GM19035 (cell line): ENCODE data around the gene SEC61A2.
A peak's percentile ranks its signal among the peaks of the same experiment; 100 is the strongest.
"Not testable (repeated sequence)": the region's sequence is repeated elsewhere in the genome, so short reads cannot be mapped to it uniquely, and the experiment has no call there.

Source experiments
- ATAC-seq: cut with Tn5 transposase; IDR thresholded peaks from one replicate; pipeline ENCODE4 v1.9.1; 2021; ENCODE audit not compliant: unreplicated experiment

The SEC61A2 gene

DNA sequence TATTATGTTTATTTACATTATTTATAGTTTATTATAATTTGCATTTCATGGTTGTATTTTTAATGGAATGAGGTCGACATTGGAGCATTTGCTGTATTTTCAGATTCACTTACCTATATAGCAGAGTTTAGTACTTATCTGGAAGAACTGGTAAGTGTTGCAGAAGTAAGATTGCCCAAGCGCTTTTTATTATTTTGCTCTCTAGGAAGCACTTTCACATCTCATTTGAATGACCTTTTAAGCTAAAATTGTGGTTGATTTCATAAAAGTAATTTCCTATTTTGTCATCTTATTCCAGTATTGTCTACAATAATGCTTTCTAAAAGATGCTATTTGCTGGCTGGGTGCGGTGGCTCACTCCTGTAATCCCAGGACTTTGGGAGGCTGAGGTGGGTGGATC is 28.6 kb downstream of the SEC61A2 start:
- ATAC-seq, result no peak

GRCh38 chr10:12160664-12161063 is 31.2 kb downstream of the SEC61A2 start:
- no peak for ATAC-seq

DNA sequence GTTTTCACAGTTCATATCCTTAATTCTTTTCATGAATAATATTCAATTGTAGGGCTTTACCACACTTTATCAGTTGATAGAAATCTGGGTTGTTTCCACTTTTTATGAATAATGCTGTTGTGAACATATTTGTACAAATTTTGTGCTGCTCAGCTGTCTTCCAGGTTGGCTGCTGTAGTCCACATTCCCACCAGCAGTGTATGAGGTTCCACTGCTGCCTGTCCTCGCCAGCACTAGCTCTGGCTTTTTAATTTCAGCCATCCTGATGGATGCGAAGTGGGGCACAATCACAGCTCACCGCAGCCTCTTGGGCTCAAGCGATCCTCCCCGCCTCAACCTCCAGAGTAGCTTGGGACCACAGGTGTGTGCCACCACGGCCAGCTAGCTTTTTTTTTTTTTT is 33.5 kb downstream of the SEC61A2 start:
- ATAC-seq, result no peak

GRCh38 chr10:12164085-12164484 is 34.6 kb downstream of the SEC61A2 start:
- no peak for ATAC-seq

- ATAC-seq, result no peak
Observed at GRCh38 chr10:12165036-12165435, 35.6 kb downstream of the SEC61A2 start.

- no peak for ATAC-seq
Observed at GRCh38 chr10:12165999-12166775, 36.7 kb downstream of the SEC61A2 start.

- ATAC-seq, result not testable (repeated sequence)
Observed at GRCh38 chr10:12171512-12171911, 42.0 kb downstream of the SEC61A2 start.

DNA sequence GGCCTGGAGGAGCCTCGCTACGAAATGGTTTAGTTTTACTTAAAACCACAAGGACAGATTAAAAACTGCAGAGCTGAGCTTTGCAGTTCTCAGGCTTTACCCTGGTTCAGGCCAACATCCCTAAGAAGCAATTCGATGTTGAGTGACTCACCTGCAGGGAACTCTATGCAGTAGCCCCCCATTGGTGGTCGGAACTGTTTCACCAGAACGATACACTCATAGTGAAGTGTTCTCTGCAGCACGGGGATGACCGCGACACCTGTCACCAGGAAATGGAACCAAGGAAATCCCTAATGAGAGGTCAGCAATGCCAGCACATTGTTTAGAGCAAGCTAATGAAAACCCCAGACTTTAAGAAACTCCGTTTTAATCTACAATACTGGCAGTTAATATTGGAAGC is 48.2 kb downstream of the SEC61A2 start:
- ATAC-seq, result no peak

DNA sequence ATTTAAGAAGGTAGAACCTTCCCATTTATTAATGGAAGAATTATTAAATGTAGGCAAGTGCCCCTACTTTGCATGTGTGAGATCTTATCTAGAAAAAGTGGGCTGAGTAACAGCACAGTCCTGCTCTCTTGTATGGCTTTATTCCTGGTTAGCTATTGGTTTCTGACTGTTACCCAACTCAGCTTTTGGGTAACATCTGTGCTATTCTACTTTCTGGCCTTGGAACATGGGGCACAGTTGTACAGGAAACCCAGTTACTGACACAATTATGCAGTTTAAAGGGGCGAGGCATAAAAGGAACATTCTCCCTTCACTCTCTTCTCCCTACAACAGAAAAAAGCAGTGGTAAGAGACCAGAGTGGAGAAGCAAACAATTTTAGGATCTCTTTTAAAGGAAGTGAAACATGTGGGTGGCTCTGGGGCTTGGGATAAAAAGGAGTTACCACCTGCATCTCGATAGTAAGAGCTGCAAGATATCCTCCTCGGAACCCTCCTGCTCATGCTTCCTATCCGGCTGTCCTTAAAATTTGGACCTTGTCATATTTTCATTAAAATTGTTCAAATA is 50.2 kb downstream of the SEC61A2 start:
- no peak for ATAC-seq

GRCh38 chr10:12180221-12180974 is 50.9 kb downstream of the SEC61A2 start:
- ATAC-seq, result no peak

GRCh38 chr10:12181065-12181775 is 51.7 kb downstream of the SEC61A2 start:
- no peak for ATAC-seq

GRCh38 chr10:12184165-12184564 is 54.7 kb downstream of the SEC61A2 start:
- ATAC-seq, result no peak

DNA sequence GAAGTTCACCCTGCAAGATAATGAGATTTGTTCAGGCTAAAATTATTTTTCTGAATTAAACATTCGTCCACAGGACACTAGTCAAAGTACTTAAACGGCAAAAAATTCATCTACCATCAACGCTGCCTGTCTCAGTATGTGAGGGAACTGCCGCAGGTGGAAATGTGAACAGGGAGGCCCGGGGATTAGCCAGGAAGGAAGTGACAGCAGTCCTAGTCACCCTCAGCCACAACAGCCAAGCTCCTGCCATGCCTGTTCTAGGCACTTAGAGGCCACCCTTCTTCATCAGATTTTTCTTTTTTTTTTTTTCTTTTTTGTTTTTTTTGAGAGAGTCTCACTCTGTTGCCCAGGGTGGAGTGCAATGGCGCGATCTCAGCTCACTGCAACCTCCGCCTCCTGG is 56.8 kb downstream of the SEC61A2 start:
- ATAC-seq, result no peak

- no peak for ATAC-seq
Observed at GRCh38 chr10:12187321-12187905, 57.9 kb downstream of the SEC61A2 start.

GRCh38 chr10:12188656-12189055 is 59.2 kb downstream of the SEC61A2 start:
- ATAC-seq, result no peak

GRCh38 chr10:12189426-12189825 is 59.9 kb downstream of the SEC61A2 start:
- no peak for ATAC-seq

- no peak for ATAC-seq
Observed at GRCh38 chr10:12191715-12192114, 62.2 kb downstream of the SEC61A2 start.

DNA sequence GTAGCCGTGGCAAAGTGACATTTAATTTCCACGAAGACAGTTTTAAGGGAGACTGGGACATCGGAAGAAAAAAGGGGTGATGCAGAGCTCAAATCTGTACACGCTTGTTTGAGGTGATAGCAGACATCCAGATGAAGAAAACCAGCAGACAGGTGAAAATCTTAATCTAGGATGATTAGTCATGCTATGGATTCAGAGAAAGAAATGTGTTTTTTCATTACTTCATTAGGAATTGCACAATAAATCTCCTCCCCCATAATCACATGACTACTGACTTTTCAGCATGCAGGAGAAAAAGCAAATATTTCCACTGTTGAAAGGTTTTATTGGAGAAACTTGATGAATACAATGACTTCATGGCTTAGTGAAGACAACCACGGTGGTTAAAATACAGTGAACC is 63.7 kb downstream of the SEC61A2 start:
- no peak for ATAC-seq

DNA sequence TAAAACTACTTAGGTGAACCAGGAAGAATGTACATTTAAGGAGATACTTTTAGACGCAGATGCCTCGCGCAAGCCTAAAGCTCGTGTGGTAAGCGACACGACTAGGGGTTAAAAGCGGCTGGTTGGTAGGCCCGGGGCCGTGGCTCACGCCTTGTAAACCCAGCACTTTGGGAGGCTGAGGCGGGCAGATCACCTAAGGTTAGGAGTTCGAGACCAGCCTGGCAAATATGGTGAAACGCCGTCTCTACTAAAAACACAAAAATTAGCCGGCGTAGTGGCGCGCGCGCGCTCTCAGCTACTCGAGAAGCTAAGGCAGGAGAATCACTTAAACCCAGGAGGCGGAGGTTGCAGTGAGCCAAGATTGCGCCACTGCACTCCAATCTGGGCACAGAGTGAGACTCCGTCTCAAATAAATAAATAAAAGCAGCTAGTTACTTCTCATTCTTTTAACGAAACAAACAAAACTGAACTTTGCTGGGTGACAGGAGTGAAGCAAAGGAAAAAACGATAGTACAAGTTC is 65.3 kb downstream of the SEC61A2 start:
- no peak for ATAC-seq

DNA sequence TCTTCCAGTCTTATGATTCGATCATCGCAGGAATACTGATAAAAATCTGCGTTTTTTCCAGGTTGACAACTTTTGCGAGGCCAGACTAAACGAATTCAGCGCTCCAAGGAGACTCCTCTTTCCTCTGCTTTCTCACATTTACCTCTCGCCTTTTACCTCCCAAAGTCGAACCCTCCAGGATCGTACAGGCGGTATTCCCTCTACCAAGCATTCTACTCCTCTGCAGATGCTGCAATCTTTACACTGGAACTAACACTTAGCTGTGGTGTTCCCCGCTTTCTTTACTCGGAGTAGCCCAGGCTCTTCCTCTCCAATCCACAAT is 65.8 kb downstream of the SEC61A2 start:
- ATAC-seq, result peak; percentile 11
